ENCODE measurements around the gene GMPPA.

DNA sequence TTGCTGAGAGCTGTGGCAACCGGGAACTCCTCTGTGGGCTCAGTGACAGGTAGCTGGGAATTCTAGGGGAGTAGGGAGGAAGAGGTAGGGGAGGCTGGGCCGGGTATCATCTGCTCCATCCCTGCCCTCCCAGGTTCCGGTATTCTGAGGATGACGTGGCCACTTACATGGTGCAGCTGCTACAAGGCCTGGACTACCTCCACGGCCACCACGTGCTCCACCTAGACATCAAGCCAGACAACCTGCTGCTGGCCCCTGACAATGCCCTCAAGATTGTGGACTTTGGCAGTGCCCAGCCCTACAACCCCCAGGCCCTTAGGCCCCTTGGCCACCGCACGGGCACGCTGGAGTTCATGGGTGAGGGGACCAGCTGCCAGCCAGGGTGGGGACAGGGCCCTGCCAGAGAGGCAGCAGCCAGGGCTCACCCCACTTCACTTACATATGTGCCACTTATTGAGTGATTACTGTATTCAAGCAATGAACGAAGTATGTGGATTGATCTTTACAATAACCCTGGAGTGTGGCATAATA lies 8.0 kb upstream of the GMPPA start:
- TF ChIP-seq, protein P1, sequence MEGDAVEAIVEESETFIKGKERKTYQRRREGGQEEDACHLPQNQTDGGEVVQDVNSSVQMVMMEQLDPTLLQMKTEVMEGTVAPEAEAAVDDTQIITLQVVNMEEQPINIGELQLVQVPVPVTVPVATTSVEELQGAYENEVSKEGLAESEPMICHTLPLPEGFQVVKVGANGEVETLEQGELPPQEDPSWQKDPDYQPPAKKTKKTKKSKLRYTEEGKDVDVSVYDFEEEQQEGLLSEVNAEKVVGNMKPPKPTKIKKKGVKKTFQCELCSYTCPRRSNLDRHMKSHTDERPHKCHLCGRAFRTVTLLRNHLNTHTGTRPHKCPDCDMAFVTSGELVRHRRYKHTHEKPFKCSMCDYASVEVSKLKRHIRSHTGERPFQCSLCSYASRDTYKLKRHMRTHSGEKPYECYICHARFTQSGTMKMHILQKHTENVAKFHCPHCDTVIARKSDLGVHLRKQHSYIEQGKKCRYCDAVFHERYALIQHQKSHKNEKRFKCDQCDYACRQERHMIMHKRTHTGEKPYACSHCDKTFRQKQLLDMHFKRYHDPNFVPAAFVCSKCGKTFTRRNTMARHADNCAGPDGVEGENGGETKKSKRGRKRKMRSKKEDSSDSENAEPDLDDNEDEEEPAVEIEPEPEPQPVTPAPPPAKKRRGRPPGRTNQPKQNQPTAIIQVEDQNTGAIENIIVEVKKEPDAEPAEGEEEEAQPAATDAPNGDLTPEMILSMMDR (IDR thresholded peaks at IDR 0.05), result no peak
- TF ChIP-seq, protein P2, sequence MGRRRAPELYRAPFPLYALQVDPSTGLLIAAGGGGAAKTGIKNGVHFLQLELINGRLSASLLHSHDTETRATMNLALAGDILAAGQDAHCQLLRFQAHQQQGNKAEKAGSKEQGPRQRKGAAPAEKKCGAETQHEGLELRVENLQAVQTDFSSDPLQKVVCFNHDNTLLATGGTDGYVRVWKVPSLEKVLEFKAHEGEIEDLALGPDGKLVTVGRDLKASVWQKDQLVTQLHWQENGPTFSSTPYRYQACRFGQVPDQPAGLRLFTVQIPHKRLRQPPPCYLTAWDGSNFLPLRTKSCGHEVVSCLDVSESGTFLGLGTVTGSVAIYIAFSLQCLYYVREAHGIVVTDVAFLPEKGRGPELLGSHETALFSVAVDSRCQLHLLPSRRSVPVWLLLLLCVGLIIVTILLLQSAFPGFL (CRISPR knock-in tag; IDR thresholded peaks at IDR 0.05; ENCODE audit: borderline replicate concordance), result no peak
- TF ChIP-seq TCF7 (CRISPR knock-in tag; IDR thresholded peaks at IDR 0.05; ENCODE audit: low read depth), result no peak
- TF ChIP-seq, protein P3, sequence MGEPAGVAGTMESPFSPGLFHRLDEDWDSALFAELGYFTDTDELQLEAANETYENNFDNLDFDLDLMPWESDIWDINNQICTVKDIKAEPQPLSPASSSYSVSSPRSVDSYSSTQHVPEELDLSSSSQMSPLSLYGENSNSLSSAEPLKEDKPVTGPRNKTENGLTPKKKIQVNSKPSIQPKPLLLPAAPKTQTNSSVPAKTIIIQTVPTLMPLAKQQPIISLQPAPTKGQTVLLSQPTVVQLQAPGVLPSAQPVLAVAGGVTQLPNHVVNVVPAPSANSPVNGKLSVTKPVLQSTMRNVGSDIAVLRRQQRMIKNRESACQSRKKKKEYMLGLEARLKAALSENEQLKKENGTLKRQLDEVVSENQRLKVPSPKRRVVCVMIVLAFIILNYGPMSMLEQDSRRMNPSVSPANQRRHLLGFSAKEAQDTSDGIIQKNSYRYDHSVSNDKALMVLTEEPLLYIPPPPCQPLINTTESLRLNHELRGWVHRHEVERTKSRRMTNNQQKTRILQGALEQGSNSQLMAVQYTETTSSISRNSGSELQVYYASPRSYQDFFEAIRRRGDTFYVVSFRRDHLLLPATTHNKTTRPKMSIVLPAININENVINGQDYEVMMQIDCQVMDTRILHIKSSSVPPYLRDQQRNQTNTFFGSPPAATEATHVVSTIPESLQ (CRISPR knock-in tag; IDR thresholded peaks at IDR 0.05), result no peak
- no peak for TF ChIP-seq CBFB (CRISPR knock-in tag; IDR thresholded peaks at IDR 0.05; ENCODE audit: low read depth)
- no peak for TF ChIP-seq SMAD3 (CRISPR knock-in tag; IDR thresholded peaks at IDR 0.05; ENCODE audit: borderline replicate concordance)
- TF ChIP-seq, protein P4, sequence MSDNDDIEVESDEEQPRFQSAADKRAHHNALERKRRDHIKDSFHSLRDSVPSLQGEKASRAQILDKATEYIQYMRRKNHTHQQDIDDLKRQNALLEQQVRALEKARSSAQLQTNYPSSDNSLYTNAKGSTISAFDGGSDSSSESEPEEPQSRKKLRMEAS (CRISPR knock-in tag; IDR thresholded peaks at IDR 0.05), result no peak
- TF ChIP-seq ESRRA (CRISPR knock-in tag; IDR thresholded peaks at IDR 0.05; ENCODE audit: borderline replicate concordance), result no peak
